Measurements from ENCODE around the gene EXOC4. TPM values are rescaled to one million over a fixed set of nuclear protein-coding genes. Genes with fewer than 3 reads are reported as not detected.

The EXOC4 gene
- total and polyA plus RNA-seq, 2 donors (not counting 1 experiment from before 2014, with no cell fraction given), result 79.6 to 158 TPM

- H3K9me3 ChIP-seq (ENCODE audit: control insufficient read depth, insufficient read depth, low read depth, low read length), result no peaks in the 10 kb centered on the region
- TF ChIP-seq, protein P1, sequence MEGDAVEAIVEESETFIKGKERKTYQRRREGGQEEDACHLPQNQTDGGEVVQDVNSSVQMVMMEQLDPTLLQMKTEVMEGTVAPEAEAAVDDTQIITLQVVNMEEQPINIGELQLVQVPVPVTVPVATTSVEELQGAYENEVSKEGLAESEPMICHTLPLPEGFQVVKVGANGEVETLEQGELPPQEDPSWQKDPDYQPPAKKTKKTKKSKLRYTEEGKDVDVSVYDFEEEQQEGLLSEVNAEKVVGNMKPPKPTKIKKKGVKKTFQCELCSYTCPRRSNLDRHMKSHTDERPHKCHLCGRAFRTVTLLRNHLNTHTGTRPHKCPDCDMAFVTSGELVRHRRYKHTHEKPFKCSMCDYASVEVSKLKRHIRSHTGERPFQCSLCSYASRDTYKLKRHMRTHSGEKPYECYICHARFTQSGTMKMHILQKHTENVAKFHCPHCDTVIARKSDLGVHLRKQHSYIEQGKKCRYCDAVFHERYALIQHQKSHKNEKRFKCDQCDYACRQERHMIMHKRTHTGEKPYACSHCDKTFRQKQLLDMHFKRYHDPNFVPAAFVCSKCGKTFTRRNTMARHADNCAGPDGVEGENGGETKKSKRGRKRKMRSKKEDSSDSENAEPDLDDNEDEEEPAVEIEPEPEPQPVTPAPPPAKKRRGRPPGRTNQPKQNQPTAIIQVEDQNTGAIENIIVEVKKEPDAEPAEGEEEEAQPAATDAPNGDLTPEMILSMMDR (conservative IDR thresholded peaks at IDR 0.05 in 1 of 2, IDR thresholded peaks at IDR 0.05 in 1 of 2; ENCODE audit: low read depth in 1 of 2, low read length in 2 of 2), result no peak
- no peak for TF ChIP-seq EZH2 (IDR thresholded peaks at IDR 0.05; ENCODE audit: low read length, missing control alignments)
- no peak overlapping the region for H3K9ac ChIP-seq (ENCODE audit: insufficient read depth, low read length)
- no peak for DNase-seq (ENCODE audit: low read depth in 2 of 2)
- peaks cover 2% of the 10 kb centered on the region for H3K36me3 ChIP-seq (ENCODE audit: control insufficient read depth, insufficient read depth, low read length)
- H4K20me1 ChIP-seq (ENCODE audit: control insufficient read depth, extremely low read depth, insufficient read depth, low read length), result no peaks in the 10 kb centered on the region
- no peak overlapping the region for H3K4me3 ChIP-seq (replicated peaks in 1 of 4; ENCODE audit: control extremely low read depth in 1 of 4, insufficient read depth in 1 of 4, low read depth in 3 of 4, low read length in 4 of 4)
- H3K27ac ChIP-seq (ENCODE audit: insufficient read depth, low read length), result no peak overlapping the region
- no peak overlapping the region for H2AFZ ChIP-seq (ENCODE audit: low read length)
- no peak overlapping the region for H3K4me2 ChIP-seq (ENCODE audit: extremely low read depth, insufficient read depth, low read length)
- H3K79me2 ChIP-seq (ENCODE audit: control insufficient read depth, insufficient read depth, low read length), result no peaks in the 10 kb centered on the region
- H3K27me3 ChIP-seq (ENCODE audit: control insufficient read depth, insufficient read depth, low read length), result no peaks in the 10 kb centered on the region
- H3K4me1 ChIP-seq (ENCODE audit: control insufficient read depth, extremely low read depth, insufficient read depth, low read length), result no peaks in the 10 kb centered on the region
These were observed 229.7 kb downstream of the EXOC4 start for GRCh38 chr7:133482599-133482998.

- H3K4me1 ChIP-seq (ENCODE audit: control insufficient read depth, extremely low read depth, insufficient read depth, low read length), result no peaks in the 10 kb centered on the region
These were observed 231.2 kb downstream of the EXOC4 start for GRCh38 chr7:133484086-133484485.

DNA sequence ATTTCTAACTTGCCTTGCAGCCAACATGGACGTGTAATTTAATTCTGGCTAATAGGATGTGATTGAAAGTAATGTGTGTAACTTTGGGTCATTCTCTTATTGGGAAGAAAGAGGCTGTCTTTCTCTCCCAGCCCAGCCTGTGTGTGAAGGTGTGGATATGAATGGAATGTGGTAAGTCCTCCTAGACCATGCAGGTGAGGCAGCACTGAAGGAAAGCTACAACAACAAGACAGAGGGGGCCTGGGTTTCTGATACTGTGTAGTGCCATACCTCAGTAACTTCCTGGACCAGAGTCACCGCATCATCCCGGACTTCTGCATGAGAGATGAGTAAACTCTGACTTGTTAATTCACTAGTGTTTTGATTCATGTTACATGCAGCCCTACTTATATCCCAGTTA is 237.0 kb downstream of the EXOC4 start:
- no peak overlapping the region for H3K9ac ChIP-seq (ENCODE audit: insufficient read depth, low read length)
- no peak overlapping the region for H3K4me3 ChIP-seq (replicated peaks in 1 of 4; ENCODE audit: control extremely low read depth in 1 of 4, insufficient read depth in 1 of 4, low read depth in 3 of 4, low read length in 4 of 4)
- H3K79me2 ChIP-seq (ENCODE audit: control insufficient read depth, insufficient read depth, low read length), result no peaks in the 10 kb centered on the region
- H3K4me1 ChIP-seq (ENCODE audit: control insufficient read depth, extremely low read depth, insufficient read depth, low read length), result no peaks in the 10 kb centered on the region
- no peaks in the 10 kb centered on the region for H4K20me1 ChIP-seq (ENCODE audit: control insufficient read depth, extremely low read depth, insufficient read depth, low read length)
- no peak for TF ChIP-seq EZH2 (IDR thresholded peaks at IDR 0.05; ENCODE audit: low read length, missing control alignments)
- TF ChIP-seq, protein P1 (conservative IDR thresholded peaks at IDR 0.05 in 1 of 2, IDR thresholded peaks at IDR 0.05 in 1 of 2; ENCODE audit: low read depth in 1 of 2, low read length in 2 of 2), result no peak
- DNase-seq (ENCODE audit: low read depth in 2 of 2), result no peak
- no peak overlapping the region for H3K27ac ChIP-seq (ENCODE audit: insufficient read depth, low read length)
- no peak overlapping the region for H3K4me2 ChIP-seq (ENCODE audit: extremely low read depth, insufficient read depth, low read length)
- no peak overlapping the region for H2AFZ ChIP-seq (ENCODE audit: low read length)
- no peaks in the 10 kb centered on the region for H3K27me3 ChIP-seq (ENCODE audit: control insufficient read depth, insufficient read depth, low read length)
- no peaks in the 10 kb centered on the region for H3K36me3 ChIP-seq (ENCODE audit: control insufficient read depth, insufficient read depth, low read length)
- H3K9me3 ChIP-seq (ENCODE audit: control insufficient read depth, insufficient read depth, low read depth, low read length), result no peaks in the 10 kb centered on the region

More at GRCh38 chr7:133484086-133484485, 231.2 kb downstream of the EXOC4 start:
- Histone ChIP-seq H3K4me3 (replicated peaks in 1 of 4; ENCODE audit: control extremely low read depth in 1 of 4, insufficient read depth in 1 of 4, low read depth in 3 of 4, low read length in 4 of 4) (no peak overlapping the region), H3K27me3 (ENCODE audit: control insufficient read depth, insufficient read depth, low read length) (no peaks in the 10 kb centered on the region), H3K9me3 (ENCODE audit: control insufficient read depth, insufficient read depth, low read depth, low read length) (no peaks in the 10 kb centered on the region), H3K36me3 (ENCODE audit: control insufficient read depth, insufficient read depth, low read length) (peaks cover 2% of the 10 kb centered on the region), H3K9ac (ENCODE audit: insufficient read depth, low read length) (no peak overlapping the region), H3K79me2 (ENCODE audit: control insufficient read depth, insufficient read depth, low read length) (no peaks in the 10 kb centered on the region), H3K4me2 (ENCODE audit: extremely low read depth, insufficient read depth, low read length) (no peak overlapping the region), H4K20me1 (ENCODE audit: control insufficient read depth, extremely low read depth, insufficient read depth, low read length) (no peaks in the 10 kb centered on the region), H2AFZ (ENCODE audit: low read length) (no peak overlapping the region), H3K27ac (ENCODE audit: insufficient read depth, low read length) (no peak overlapping the region)
- no peak for TF ChIP-seq EZH2 (IDR thresholded peaks at IDR 0.05; ENCODE audit: low read length, missing control alignments)
- TF ChIP-seq, protein P1 (conservative IDR thresholded peaks at IDR 0.05 in 1 of 2, IDR thresholded peaks at IDR 0.05 in 1 of 2; ENCODE audit: low read depth in 1 of 2, low read length in 2 of 2), result no peak
- peak in 1 of 2 donors; percentile 77 for DNase-seq (ENCODE audit: low read depth in 2 of 2)

All from fibroblast of lung (primary cell).